Fibroblast of lung (primary cell): ENCODE measurements around the gene PIK3AP1. TPM values are rescaled to one million over a fixed set of nuclear protein-coding genes. Genes with fewer than 3 reads are reported as not detected.

ENCODE experiments used
- DNase-seq, 2 donors: peaks; one replicate each; pipeline versions ENCODE4 v3.0.0 to v3.0.0-alpha.2; 2010; ENCODE audit warnings: low read depth in 2 of 2
- H2AFZ ChIP-seq: 2 replicates; pipeline ENCODE4 v1.5.1; 2012; ENCODE audit warnings: low read length, control low read depth, inconsistent platforms
- H3K27ac ChIP-seq: 2 replicates; pipeline ENCODE4 v1.5.1; 2011; ENCODE audit warnings: low read length, control low read depth; ENCODE audit not compliant: insufficient read depth
- H3K27me3 ChIP-seq: 2 replicates; pipeline ENCODE4 v1.5.1; 2011; ENCODE audit warnings: mild to moderate bottlenecking, low read length; ENCODE audit not compliant: control insufficient read depth, insufficient read depth
- H3K36me3 ChIP-seq: 2 replicates; pipeline ENCODE4 v1.5.1; 2011; ENCODE audit warnings: low read length; ENCODE audit not compliant: control insufficient read depth, insufficient read depth
- H3K4me1 ChIP-seq: 2 replicates; pipeline ENCODE4 v1.5.1; 2011; ENCODE audit warnings: low read length; ENCODE audit not compliant: control insufficient read depth, insufficient read depth; ENCODE audit errors: extremely low read depth
- H3K4me2 ChIP-seq: 2 replicates; pipeline ENCODE4 v1.5.1; 2011; ENCODE audit warnings: low read length, control low read depth; ENCODE audit not compliant: insufficient read depth; ENCODE audit errors: extremely low read depth
- H3K4me3 ChIP-seq, 4 experiments: fragments of 200-600 bp in 1 of 4; sonication (generic) in 1 of 4; replicated peaks in 1 of 4; 2 replicates each; pipeline ENCODE4 v1.5.1; 2011 to 2016; ENCODE audit warnings: low read length in 4 of 4, low read depth in 3 of 4, mild to moderate bottlenecking in 3 of 4, control low read depth in 2 of 4, inconsistent platforms in 1 of 4, mixed read lengths in 1 of 4; ENCODE audit not compliant: insufficient read depth in 1 of 4; ENCODE audit errors: control extremely low read depth in 1 of 4
- H3K79me2 ChIP-seq: 2 replicates; pipeline ENCODE4 v1.5.1; 2012; ENCODE audit warnings: mild to moderate bottlenecking, low read length, inconsistent platforms; ENCODE audit not compliant: control insufficient read depth, insufficient read depth
- H3K9ac ChIP-seq: 2 replicates; pipeline ENCODE4 v1.5.1; 2011; ENCODE audit warnings: mild to moderate bottlenecking, low read length, control low read depth; ENCODE audit not compliant: insufficient read depth
- H3K9me3 ChIP-seq: 2 replicates; pipeline ENCODE4 v1.5.1; 2012; ENCODE audit warnings: low read depth, low read length; ENCODE audit not compliant: control insufficient read depth, insufficient read depth
- H4K20me1 ChIP-seq: 2 replicates; pipeline ENCODE4 v1.5.1; 2011; ENCODE audit warnings: low read length; ENCODE audit not compliant: control insufficient read depth, insufficient read depth; ENCODE audit errors: extremely low read depth
- CTCF ChIP-seq, 2 donors: IDR thresholded peaks in 1 of 2; conservative IDR thresholded peaks in 1 of 2; 1 replicate in 1 of 2; 2 replicates in 1 of 2; pipeline ENCODE4 v1.5.1; 2011 to 2012; ENCODE audit warnings: low read length in 2 of 2, control low read depth in 1 of 2, inconsistent platforms in 1 of 2, low read depth in 1 of 2, mild to moderate bottlenecking in 1 of 2
- EZH2 ChIP-seq: IDR thresholded peaks from 2 replicates; pipeline ENCODE4 v1.5.1; 2012; ENCODE audit warnings: low read length, control low read depth, mild to moderate bottlenecking; ENCODE audit errors: missing control alignments
- polyA plus RNA-seq, 2 donors: library from polyadenylated mRNA; depleted of rRNA in 1 of 2; stranded (reverse) in 1 of 2; unstranded in 1 of 2; fragments of >200 nt; gene quantifications; 2 replicates each; pipeline ENCODE4 v1.2.1, GENCODE V29; 2011 to 2012; ENCODE audit warnings: missing spikeins in 1 of 2
- total RNA-seq: library from RNA; depleted of rRNA; stranded (reverse); fragments of >200 nt; gene quantifications from 2 replicates; pipeline ENCODE4 v1.2.1, GENCODE V29; 2014

The PIK3AP1 gene
- total and polyA plus RNA-seq, 2 donors (not counting 1 experiment from before 2014, with no cell fraction given) = 0.17 to 0.24 TPM

- Histone ChIP-seq H3K79me2 (no peaks in the 10 kb centered on the region), H3K27me3 (peaks cover 2% of the 10 kb centered on the region), H3K4me1 (no peaks in the 10 kb centered on the region), H3K4me3 (no peak overlapping the region), H3K27ac (no peak overlapping the region), H3K9me3 (no peaks in the 10 kb centered on the region), H4K20me1 (no peaks in the 10 kb centered on the region), H3K4me2 (no peak overlapping the region), H3K9ac (no peak overlapping the region), H3K36me3 (no peaks in the 10 kb centered on the region), H2AFZ (no peak overlapping the region)
- TF ChIP-seq EZH2 (no peak), CTCF (conservative IDR thresholded peaks at IDR 0.05 in 1 of 2, IDR thresholded peaks at IDR 0.05 in 1 of 2; ENCODE audit: low read depth in 1 of 2, low read length in 2 of 2) (no peak)
- no peak for DNase-seq
Observed at GRCh38 chr10:96608805-96609204, 111.5 kb downstream of the PIK3AP1 start.

- Histone ChIP-seq H2AFZ (no peak overlapping the region), H3K27ac (no peak overlapping the region), H3K4me1 (no peaks in the 10 kb centered on the region), H3K9ac (no peak overlapping the region), H3K79me2 (no peaks in the 10 kb centered on the region), H4K20me1 (no peaks in the 10 kb centered on the region), H3K4me2 (no peak overlapping the region), H3K36me3 (no peaks in the 10 kb centered on the region), H3K9me3 (no peaks in the 10 kb centered on the region), H3K4me3 (no peak overlapping the region), H3K27me3 (peaks cover 2% of the 10 kb centered on the region)
- TF ChIP-seq EZH2 = no peak
- TF ChIP-seq CTCF (conservative IDR thresholded peaks at IDR 0.05 in 1 of 2, IDR thresholded peaks at IDR 0.05 in 1 of 2; ENCODE audit: low read depth in 1 of 2, low read length in 2 of 2) = no peak
- no peak for DNase-seq
Observed at GRCh38 chr10:96608262-96608661, 112.1 kb downstream of the PIK3AP1 start.

- H3K4me3 ChIP-seq = no peak overlapping the region
- H3K4me2 ChIP-seq = no peak overlapping the region
- no peaks in the 10 kb centered on the region for H3K79me2 ChIP-seq
- no peak for DNase-seq
- H3K9me3 ChIP-seq = no peaks in the 10 kb centered on the region
- H3K9ac ChIP-seq = no peak overlapping the region
- no peak overlapping the region for H3K27ac ChIP-seq
- no peaks in the 10 kb centered on the region for H4K20me1 ChIP-seq
- TF ChIP-seq EZH2 (no peak), CTCF (conservative IDR thresholded peaks at IDR 0.05 in 1 of 2, IDR thresholded peaks at IDR 0.05 in 1 of 2; ENCODE audit: low read depth in 1 of 2, low read length in 2 of 2) (no peak)
- peaks cover 2% of the 10 kb centered on the region for H3K27me3 ChIP-seq
- no peak overlapping the region for H2AFZ ChIP-seq
- H3K36me3 ChIP-seq = no peaks in the 10 kb centered on the region
- H3K4me1 ChIP-seq = no peaks in the 10 kb centered on the region
Observed at GRCh38 chr10:96606946-96607345, 113.4 kb downstream of the PIK3AP1 start.
